Measurements from ENCODE around the gene UBE2J2. TPM values are rescaled to one million over a fixed set of nuclear protein-coding genes. Genes with fewer than 3 reads are reported as not detected.
A peak's percentile ranks its signal among the peaks of the same experiment; 100 is the strongest.
"Not testable (repeated sequence)": the region's sequence is repeated elsewhere in the genome, so short reads cannot be mapped to it uniquely, and the experiment has no call there.

The UBE2J2 gene
- total RNA-seq, 3 donors from 2014 or later, result 37.0 to 39.8 (median 37.4) TPM

- H3K4me3 ChIP-seq, result no peak overlapping the region
- TF ChIP-seq POLR2A (IDR thresholded peaks at IDR 0.05) (no peak), POLR2AphosphoS5 (IDR thresholded peaks at IDR 0.05) (no peak), CTCF (IDR thresholded peaks at IDR 0.05) (no peak)
- H3K9me3 ChIP-seq, result no peaks in the 10 kb centered on the region
- H3K4me1 ChIP-seq, result peaks cover 3 to 16% of the 10 kb centered on the region in 2 donors
- DNase-seq (ENCODE audit: low spot score in 2 of 2), result no peak
- H3K27ac ChIP-seq, result peak overlapping the region in 1 of 2 donors; percentile 84
- intact Hi-C loops (cut with DNase I; ENCODE audit: low total_unique reads), result no loop called here
- H3K36me3 ChIP-seq, result no peaks in the 10 kb centered on the region
- no peaks in the 10 kb centered on the region for H3K27me3 ChIP-seq
These were observed 45.9 kb upstream of the UBE2J2 start for GRCh38 chr1:1319646-1319941.

GRCh38 chr1:1318777-1319645 is 45.4 kb upstream of the UBE2J2 start:
- Histone ChIP-seq H3K36me3 (no peaks in the 10 kb centered on the region), H3K27ac (peak overlapping the region; percentile 75 to 84), H3K9me3 (no peaks in the 10 kb centered on the region), H3K4me3 (no peak overlapping the region), H3K27me3 (no peaks in the 10 kb centered on the region), H3K4me1 (peaks cover 3 to 16% of the 10 kb centered on the region in 2 donors)
- intact Hi-C loops (cut with DNase I; ENCODE audit: low total_unique reads), result no loop called here
- no peak for DNase-seq (ENCODE audit: low spot score in 2 of 2)
- TF ChIP-seq CTCF (IDR thresholded peaks at IDR 0.05), result no peak

GRCh38 chr1:1318131-1318652 is 44.5 kb upstream of the UBE2J2 start:
- DNase-seq (ENCODE audit: low spot score in 2 of 2), result peak; percentile 84 to 93
- no peak overlapping the region for H3K4me3 ChIP-seq

GRCh38 chr1:1317420-1317819 is 43.8 kb upstream of the UBE2J2 start:
- Histone ChIP-seq H3K36me3 (peaks cover 5% of the 10 kb centered on the region), H3K4me1 (peaks cover 3 to 10% of the 10 kb centered on the region in 2 donors), H3K27me3 (no peaks in the 10 kb centered on the region), H3K27ac (peak overlapping the region; percentile 75 to 84), H3K4me3 (no peak overlapping the region), H3K9me3 (no peaks in the 10 kb centered on the region)
- intact Hi-C loops (cut with DNase I; ENCODE audit: low total_unique reads), result no loop called here
- DNase-seq (ENCODE audit: low spot score in 2 of 2), result no peak
- no peak for TF ChIP-seq POLR2AphosphoS5 (IDR thresholded peaks at IDR 0.05)
- no peak for TF ChIP-seq CTCF (IDR thresholded peaks at IDR 0.05)
- no peak for TF ChIP-seq POLR2A (IDR thresholded peaks at IDR 0.05)

More at GRCh38 chr1:1318131-1318652, 44.5 kb upstream of the UBE2J2 start:
- H3K9me3 ChIP-seq, result no peaks in the 10 kb centered on the region
- H3K27ac ChIP-seq, result peak overlapping the region; percentile 75 to 84
- intact Hi-C loops (cut with DNase I; ENCODE audit: low total_unique reads), result no loop called here
- peaks cover 3 to 16% of the 10 kb centered on the region in 2 donors for H3K4me1 ChIP-seq
- TF ChIP-seq CTCF (IDR thresholded peaks at IDR 0.05) (no peak), POLR2AphosphoS5 (IDR thresholded peaks at IDR 0.05) (peak in 2 of 3 donors; percentile 15 to 54)
- H3K27me3 ChIP-seq, result no peaks in the 10 kb centered on the region
- no peaks in the 10 kb centered on the region for H3K36me3 ChIP-seq

GRCh38 chr1:1316199-1316598 is 42.5 kb upstream of the UBE2J2 start:
- DNase-seq (ENCODE audit: low spot score in 2 of 2); H3K27ac ChIP-seq; intact Hi-C loops (cut with DNase I; ENCODE audit: low total_unique reads); H3K4me1 ChIP-seq; H3K36me3 ChIP-seq; H3K9me3 ChIP-seq; H3K27me3 ChIP-seq; H3K4me3 ChIP-seq: not testable (repeated sequence)
